COR-L47 (cell line): ENCODE data around the gene CTTNBP2NL.

Experiments used
- DNase-seq: peaks from one replicate; lab custom pipeline; 2025; lab: John Stamatoyannopoulos, UW

Gene CTTNBP2NL

GRCh38 chr1:112507336-112507735 is 111.3 kb downstream of the CTTNBP2NL start:
- DNase-seq: no peak

- no peak for DNase-seq
Measured at GRCh38 chr1:112507921-112508277, 111.9 kb downstream of the CTTNBP2NL start.

GRCh38 chr1:112508278-112509004 is 112.4 kb downstream of the CTTNBP2NL start, which contains the start of gene WNT2B:
TSS of gene WNT2B (plus strand) at chr1:112508965. CDS start at chr1:112509263, 298 bp downstream.
- peak; percentile 3 for DNase-seq

- DNase-seq: no peak
Measured at GRCh38 chr1:112509005-112509659, 113.1 kb downstream of the CTTNBP2NL start.

- no peak for DNase-seq
Measured at GRCh38 chr1:112509660-112510178, 113.7 kb downstream of the CTTNBP2NL start.

- no peak for DNase-seq
Measured at GRCh38 chr1:112510340-112510739, 114.3 kb downstream of the CTTNBP2NL start.
